22Rv1 (cell line): ENCODE data around the gene DCK.
A peak's percentile ranks its signal among the peaks of the same experiment; 100 is the strongest.
"Not testable (repeated sequence)": the region's sequence is repeated elsewhere in the genome, so short reads cannot be mapped to it uniquely, and the experiment has no call there.

ENCODE experiments used
- H3K27ac ChIP-seq: fragments of 450-650 bp; 2 replicates; pipeline ENCODE4 v1.5.1; 2017
- CTCF ChIP-seq: fragments of 450-650 bp; IDR thresholded peaks from 2 replicates; pipeline ENCODE4 v1.5.1; 2017; ENCODE audit warnings: mild to moderate bottlenecking
- ZFX ChIP-seq: fragments of 450-650 bp; IDR thresholded peaks from 2 replicates; pipeline ENCODE4 v1.6.1; 2017; ENCODE audit warnings: antibody characterized with exemption, borderline replicate concordance

Gene DCK

GRCh38 chr4:71004281-71004851 is 10.9 kb downstream of the DCK start:
- TF ChIP-seq CTCF (no peak), ZFX (no peak)
- no peak overlapping the region for H3K27ac ChIP-seq

- not testable (repeated sequence) for H3K27ac ChIP-seq
Measured at GRCh38 chr4:71005025-71005424, 11.6 kb downstream of the DCK start.

GRCh38 chr4:71006203-71006907 is 12.9 kb downstream of the DCK start:
- H3K27ac ChIP-seq, result no peak overlapping the region
- TF ChIP-seq ZFX (no peak), CTCF (no peak)

- no peak for TF ChIP-seq ZFX
- no peak for TF ChIP-seq CTCF
- no peak overlapping the region for H3K27ac ChIP-seq
Measured at GRCh38 chr4:71008196-71008595, 14.7 kb downstream of the DCK start.

- TF ChIP-seq CTCF (no peak), ZFX (no peak)
- H3K27ac ChIP-seq, result no peak overlapping the region
Measured at GRCh38 chr4:71009086-71009485, 15.6 kb downstream of the DCK start.

GRCh38 chr4:71009890-71010588 is 16.6 kb downstream of the DCK start:
- no peak overlapping the region for H3K27ac ChIP-seq
- TF ChIP-seq ZFX (no peak), CTCF (peak; percentile 78)

- no peak for TF ChIP-seq ZFX
- no peak for TF ChIP-seq CTCF
- no peak overlapping the region for H3K27ac ChIP-seq
Measured at GRCh38 chr4:71011451-71011850, 18.0 kb downstream of the DCK start.

- H3K27ac ChIP-seq, result not testable (repeated sequence)
Measured at GRCh38 chr4:71017391-71017790, 23.9 kb downstream of the DCK start.
